ENCODE results near the gene SINHCAF. TPM values are rescaled to one million over a fixed set of nuclear protein-coding genes. Genes with fewer than 3 reads are reported as not detected.

Gene SINHCAF
- total RNA-seq, 4 donors from 2014 or later, result 24.0 to 111 (median 55.2) TPM

DNA sequence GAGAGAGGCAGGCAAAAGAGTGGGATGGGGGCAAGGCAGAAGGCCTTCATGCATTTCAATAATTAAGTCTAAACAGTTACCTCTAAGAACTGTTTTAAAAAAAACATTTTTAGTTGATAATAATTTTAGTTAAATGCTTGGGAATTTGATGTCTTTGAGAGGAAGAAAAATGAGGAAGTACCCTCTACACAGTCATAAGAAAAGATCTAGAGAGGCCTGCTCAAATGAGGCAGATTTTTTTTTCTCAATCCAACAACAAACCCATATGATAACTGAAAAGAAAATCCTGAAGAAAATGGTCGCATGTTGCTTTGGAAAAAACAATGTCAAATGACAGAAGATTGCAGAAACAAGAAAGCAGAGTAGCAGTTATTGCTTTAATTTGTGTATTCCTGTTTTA lies 25.6 kb downstream of the SINHCAF start:
- Histone ChIP-seq H3K9me3 (no peaks in the 10 kb centered on the region), H3K36me3 (no peaks in the 10 kb centered on the region), H3K27me3 (no peaks in the 10 kb centered on the region), H3K27ac (no peak overlapping the region), H3K4me3 (replicated peaks in 1 of 3) (no peak overlapping the region), H3K4me1 (no peaks in the 10 kb centered on the region)
- 87 to 91% methylated on average over 1 of the region's 1 CpG for WGBS, 2 donors
- no peak for DNase-seq
- intact Hi-C loops (cut with DNase I), result no loop called here
- TF ChIP-seq, protein P1, sequence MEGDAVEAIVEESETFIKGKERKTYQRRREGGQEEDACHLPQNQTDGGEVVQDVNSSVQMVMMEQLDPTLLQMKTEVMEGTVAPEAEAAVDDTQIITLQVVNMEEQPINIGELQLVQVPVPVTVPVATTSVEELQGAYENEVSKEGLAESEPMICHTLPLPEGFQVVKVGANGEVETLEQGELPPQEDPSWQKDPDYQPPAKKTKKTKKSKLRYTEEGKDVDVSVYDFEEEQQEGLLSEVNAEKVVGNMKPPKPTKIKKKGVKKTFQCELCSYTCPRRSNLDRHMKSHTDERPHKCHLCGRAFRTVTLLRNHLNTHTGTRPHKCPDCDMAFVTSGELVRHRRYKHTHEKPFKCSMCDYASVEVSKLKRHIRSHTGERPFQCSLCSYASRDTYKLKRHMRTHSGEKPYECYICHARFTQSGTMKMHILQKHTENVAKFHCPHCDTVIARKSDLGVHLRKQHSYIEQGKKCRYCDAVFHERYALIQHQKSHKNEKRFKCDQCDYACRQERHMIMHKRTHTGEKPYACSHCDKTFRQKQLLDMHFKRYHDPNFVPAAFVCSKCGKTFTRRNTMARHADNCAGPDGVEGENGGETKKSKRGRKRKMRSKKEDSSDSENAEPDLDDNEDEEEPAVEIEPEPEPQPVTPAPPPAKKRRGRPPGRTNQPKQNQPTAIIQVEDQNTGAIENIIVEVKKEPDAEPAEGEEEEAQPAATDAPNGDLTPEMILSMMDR (IDR thresholded peaks at IDR 0.05), result no peak
- no peak for TF ChIP-seq POLR2A (IDR thresholded peaks at IDR 0.05)

GRCh38 chr12:31298922-31299321 lies 27.0 kb downstream of the SINHCAF start:
- H3K4me1 ChIP-seq, result no peaks in the 10 kb centered on the region
- H3K27ac ChIP-seq, result no peak overlapping the region
- H3K27me3 ChIP-seq, result no peaks in the 10 kb centered on the region
- intact Hi-C loops (cut with DNase I), result no loop called here
- H3K4me3 ChIP-seq (replicated peaks in 1 of 3), result no peak overlapping the region
- 74 to 75% methylated on average over 3 of the region's 3 CpGs for WGBS, 2 donors
- no peak for DNase-seq
- TF ChIP-seq, protein P1 (IDR thresholded peaks at IDR 0.05), result no peak
- TF ChIP-seq POLR2A (IDR thresholded peaks at IDR 0.05), result no peak
- no peaks in the 10 kb centered on the region for H3K9me3 ChIP-seq
- H3K36me3 ChIP-seq, result no peaks in the 10 kb centered on the region

GRCh38 chr12:31298515-31298910 lies 27.4 kb downstream of the SINHCAF start:
- Histone ChIP-seq H3K9me3 (no peaks in the 10 kb centered on the region), H3K27ac (no peak overlapping the region), H3K36me3 (peaks cover 0 to 3% of the 10 kb centered on the region in 2 donors), H3K4me3 (replicated peaks in 1 of 3) (no peak overlapping the region), H3K4me1 (no peaks in the 10 kb centered on the region), H3K27me3 (no peaks in the 10 kb centered on the region)
- no peak for TF ChIP-seq POLR2A (IDR thresholded peaks at IDR 0.05)
- TF ChIP-seq, protein P1 (IDR thresholded peaks at IDR 0.05), result no peak
- no peak for DNase-seq
- 82 to 88% methylated on average over 2 of the region's 2 CpGs for WGBS, 2 donors
- intact Hi-C loops (cut with DNase I), result no loop called here

- Histone ChIP-seq H3K27me3 (no peaks in the 10 kb centered on the region), H3K36me3 (peaks cover 0 to 6% of the 10 kb centered on the region in 2 donors), H3K9me3 (no peaks in the 10 kb centered on the region), H3K27ac (no peak overlapping the region), H3K4me1 (no peaks in the 10 kb centered on the region), H3K4me3 (replicated peaks in 1 of 3) (no peak overlapping the region)
- whole genome bisulfite sequencing, 2 donors, result 90 to 92% methylated on average over 13 of the region's 13 CpGs
- intact Hi-C loops (cut with DNase I), result no loop called here
- no peak for TF ChIP-seq POLR2A (IDR thresholded peaks at IDR 0.05)
- TF ChIP-seq, protein P1 (IDR thresholded peaks at IDR 0.05), result no peak
- no peak for DNase-seq
These were observed 28.1 kb downstream of the SINHCAF start for GRCh38 chr12:31297572-31298514.

DNA sequence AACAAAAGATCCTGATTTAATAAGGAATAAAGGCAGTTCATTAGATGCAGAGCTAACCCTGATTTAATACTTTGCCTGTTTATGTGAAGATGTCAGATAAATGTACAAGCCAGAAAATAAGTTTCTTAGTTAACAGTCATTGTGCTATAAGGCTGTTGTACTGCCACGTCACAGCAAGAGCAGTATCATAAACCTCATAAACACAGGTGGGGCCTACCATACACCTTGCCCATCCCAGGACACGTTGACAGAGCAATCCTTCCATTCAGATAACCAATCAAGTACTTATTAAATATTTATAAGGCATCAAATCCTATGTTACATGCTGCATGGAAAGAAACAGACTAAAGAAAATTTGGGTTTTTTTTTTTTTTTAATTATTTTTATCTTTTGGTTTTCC lies 36.5 kb downstream of the SINHCAF start:
- no peak overlapping the region for H3K4me3 ChIP-seq (replicated peaks in 1 of 3)
- no peaks in the 10 kb centered on the region for H3K9me3 ChIP-seq
- peaks cover 22 to 30% of the 10 kb centered on the region in 2 donors for H3K36me3 ChIP-seq
- H3K4me1 ChIP-seq, result no peaks in the 10 kb centered on the region
- intact Hi-C loops (cut with DNase I), result no loop called here
- no peak for DNase-seq
- TF ChIP-seq POLR2A (IDR thresholded peaks at IDR 0.05), result no peak
- TF ChIP-seq, protein P1 (IDR thresholded peaks at IDR 0.05), result no peak
- no peaks in the 10 kb centered on the region for H3K27me3 ChIP-seq
- 90 to 94% methylated on average over 2 of the region's 2 CpGs for WGBS, 2 donors
- H3K27ac ChIP-seq, result no peak overlapping the region
